DND-41 (cell line): Measurements from ENCODE around the gene KCNN3.

ENCODE experiments used
- ATAC-seq: fragments of 200-7000 bp; cut with Tn5 transposase; 3 replicates; pipeline ENCODE4 v1.9.1; 2021; ENCODE audit warnings: low read depth; ENCODE audit not compliant: insufficient read depth
- DNase-seq: peaks from one replicate; pipeline ENCODE4 v3.0.0-alpha.2; 2020
- H2AFZ ChIP-seq: 2 replicates; pipeline ENCODE4 v1.6.0; 2012; ENCODE audit warnings: low read depth, low read length
- H3K27ac ChIP-seq: 2 replicates; pipeline ENCODE4 v1.5.1; 2012; ENCODE audit warnings: low read length, inconsistent platforms
- H3K27me3 ChIP-seq: fragments of 200-600 bp; sonication (generic); 2 replicates; pipeline ENCODE4 v1.6.0; 2012; ENCODE audit warnings: low read length, mild to moderate bottlenecking, inconsistent platforms; ENCODE audit not compliant: insufficient read depth, poor library complexity
- H3K36me3 ChIP-seq: 2 replicates; pipeline ENCODE4 v1.5.1; 2012; ENCODE audit warnings: low read length, inconsistent platforms; ENCODE audit not compliant: insufficient read depth
- H3K4me1 ChIP-seq: 2 replicates; pipeline ENCODE4 v1.5.1; 2012; ENCODE audit warnings: mild to moderate bottlenecking, low read length; ENCODE audit not compliant: insufficient read depth
- H3K4me2 ChIP-seq: 2 replicates; pipeline ENCODE4 v1.6.0; 2012; ENCODE audit warnings: mild to moderate bottlenecking, moderate library complexity, low read length, inconsistent platforms; ENCODE audit not compliant: insufficient read depth
- H3K4me3 ChIP-seq, 2 experiments: fragments of 200-600 bp in 1 of 2; shearing (Covaris generic) in 1 of 2; 2 replicates each; pipeline ENCODE4 v1.5.1; 2012 to 2016; ENCODE audit warnings: inconsistent platforms in 2 of 2, low read length in 2 of 2, mild to moderate bottlenecking in 2 of 2, low read depth in 1 of 2, moderate library complexity in 1 of 2
- H3K79me2 ChIP-seq: 2 replicates; pipeline ENCODE4 v1.6.0; 2012; ENCODE audit warnings: low read length, inconsistent platforms; ENCODE audit not compliant: insufficient read depth
- H3K9ac ChIP-seq: 2 replicates; pipeline ENCODE4 v1.6.0; 2012; ENCODE audit warnings: low read depth, mild to moderate bottlenecking, inconsistent platforms, low read length, moderate library complexity
- H3K9me3 ChIP-seq: 2 replicates; pipeline ENCODE4 v1.5.1; 2012; ENCODE audit warnings: low read length, moderate library complexity, mild to moderate bottlenecking, inconsistent platforms; ENCODE audit not compliant: insufficient read depth, severe bottlenecking
- H4K20me1 ChIP-seq: 2 replicates; pipeline ENCODE4 v1.6.0; 2012; ENCODE audit warnings: low read length; ENCODE audit not compliant: insufficient read depth
- CTCF ChIP-seq: IDR thresholded peaks from 2 replicates; pipeline ENCODE4 v1.5.1; 2012; ENCODE audit warnings: borderline replicate concordance, low read length, moderate library complexity, mild to moderate bottlenecking; ENCODE audit not compliant: poor library complexity, severe bottlenecking; ENCODE audit errors: extremely low read depth
- EZH2 ChIP-seq: IDR thresholded peaks from 3 replicates; pipeline ENCODE4 v1.6.1; 2012; ENCODE audit warnings: borderline replicate concordance, low read depth, mild to moderate bottlenecking, moderate library complexity, low read length, inconsistent platforms; ENCODE audit not compliant: severe bottlenecking

KCNN3 gene

GRCh38 chr1:154712166-154712810, 157.8 kb downstream of the KCNN3 start:
- H3K27ac ChIP-seq = no peak overlapping the region
- ATAC-seq (no peak), DNase-seq (no peak)
- no peaks in the 10 kb centered on the region for H3K79me2 ChIP-seq
- no peak overlapping the region for H3K4me2 ChIP-seq
- no peaks in the 10 kb centered on the region for H3K36me3 ChIP-seq
- H3K4me3 ChIP-seq = no peak overlapping the region
- no peak for TF ChIP-seq CTCF
- no peak for TF ChIP-seq EZH2
- no peak overlapping the region for H3K9ac ChIP-seq
- no peaks in the 10 kb centered on the region; the same call in 1 of the 2 replicates for H4K20me1 ChIP-seq
- no peaks in the 10 kb centered on the region for H3K9me3 ChIP-seq
- no peaks in the 10 kb centered on the region for H3K4me1 ChIP-seq
- H3K27me3 ChIP-seq = no peaks in the 10 kb centered on the region
- no peak overlapping the region for H2AFZ ChIP-seq

DNA sequence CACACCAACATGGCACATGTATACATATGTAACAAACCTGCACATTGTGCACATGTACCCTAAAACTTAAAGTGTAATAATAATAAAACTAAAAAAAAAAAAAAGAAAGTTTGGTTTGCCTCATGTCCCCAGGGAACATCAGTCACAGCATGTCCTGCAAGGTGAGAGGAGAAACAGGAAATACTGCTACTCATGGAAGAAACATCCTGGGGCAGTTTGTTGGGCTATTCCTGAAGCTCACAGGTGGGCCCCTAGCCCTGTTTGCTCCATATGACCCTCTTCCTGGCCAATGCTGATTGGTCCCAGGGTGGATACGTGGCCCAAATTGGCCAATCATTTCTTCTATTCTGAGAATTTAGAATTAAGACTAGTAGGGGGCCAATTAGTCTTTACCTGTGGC, 158.7 kb downstream of the KCNN3 start:
- Histone ChIP-seq H3K27ac (no peak overlapping the region), H3K4me3 (no peak overlapping the region), H3K9ac (no peak overlapping the region), H3K36me3 (no peaks in the 10 kb centered on the region), H4K20me1 (no peaks in the 10 kb centered on the region; the same call in 1 of the 2 replicates), H3K9me3 (no peaks in the 10 kb centered on the region), H3K4me1 (no peaks in the 10 kb centered on the region), H3K4me2 (no peak overlapping the region), H3K27me3 (no peaks in the 10 kb centered on the region), H3K79me2 (no peaks in the 10 kb centered on the region), H2AFZ (no peak overlapping the region)
- no peak for DNase-seq
- no peak for TF ChIP-seq EZH2
- no peak for TF ChIP-seq CTCF
- no peak for ATAC-seq

DNA sequence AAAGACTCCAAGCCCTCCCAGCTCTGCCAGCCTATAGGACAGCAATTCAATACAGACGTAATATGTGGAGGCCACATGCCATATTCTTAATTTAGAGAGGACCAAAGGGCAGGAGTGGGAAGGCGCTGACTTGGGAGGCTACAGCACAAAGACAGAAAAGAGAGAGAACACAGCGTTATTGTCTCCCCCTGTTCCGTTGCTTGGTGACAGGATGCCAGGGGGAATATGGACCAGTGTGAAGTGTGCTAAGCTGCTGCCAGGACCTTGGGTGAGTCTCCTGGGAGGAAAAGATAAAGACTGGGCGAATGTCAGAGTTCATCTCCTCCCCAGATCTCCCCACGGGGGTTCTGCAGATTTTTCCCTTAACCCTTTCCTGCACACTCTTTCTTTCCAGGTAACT, 160.0 kb downstream of the KCNN3 start:
- H3K27me3 ChIP-seq = no peaks in the 10 kb centered on the region
- no peaks in the 10 kb centered on the region for H3K36me3 ChIP-seq
- no peak overlapping the region for H3K9ac ChIP-seq
- no peak overlapping the region for H2AFZ ChIP-seq
- TF ChIP-seq CTCF (no peak), EZH2 (no peak)
- no peaks in the 10 kb centered on the region for H3K9me3 ChIP-seq
- no peak overlapping the region for H3K4me2 ChIP-seq
- no peak overlapping the region for H3K4me3 ChIP-seq
- ATAC-seq (no peak), DNase-seq (no peak)
- no peaks in the 10 kb centered on the region; the same call in 1 of the 2 replicates for H4K20me1 ChIP-seq
- H3K4me1 ChIP-seq = no peaks in the 10 kb centered on the region
- no peaks in the 10 kb centered on the region for H3K79me2 ChIP-seq
- no peak overlapping the region for H3K27ac ChIP-seq
